ENCODE data around the gene ALDH6A1.

The ALDH6A1 gene

DNA sequence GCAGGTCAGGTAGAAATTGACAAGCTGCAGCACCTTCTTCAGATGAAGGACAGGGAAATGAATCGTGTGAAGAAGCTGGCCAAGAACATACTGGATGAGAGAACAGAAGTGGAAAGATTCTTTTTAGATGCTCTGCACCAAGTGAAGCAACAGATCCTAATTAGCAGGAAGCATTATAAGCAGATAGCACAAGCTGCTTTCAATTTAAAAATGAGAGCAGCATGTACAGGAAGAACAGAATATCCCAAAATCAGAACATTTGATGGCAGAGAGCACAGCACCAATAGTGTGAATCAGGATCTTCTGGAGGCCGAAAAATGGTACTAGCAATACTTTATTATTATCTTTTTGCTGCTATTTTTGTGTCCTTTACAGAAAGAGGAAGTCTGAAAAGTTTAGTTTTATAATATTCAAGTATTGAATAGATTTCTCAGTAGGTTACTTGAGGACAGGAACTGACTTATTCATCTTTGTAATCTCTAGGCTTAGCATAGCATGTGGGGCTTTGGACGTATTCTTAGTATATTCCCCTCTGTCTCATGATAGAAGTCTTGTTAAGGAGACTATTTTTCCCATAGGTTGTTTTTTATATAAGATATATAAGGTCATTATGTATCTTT is 34.3 kb downstream of the ALDH6A1 start:
- no peak for DNase-seq (ENCODE audit: low read depth in 3 of 3, low spot score in 1 of 3)

DNA sequence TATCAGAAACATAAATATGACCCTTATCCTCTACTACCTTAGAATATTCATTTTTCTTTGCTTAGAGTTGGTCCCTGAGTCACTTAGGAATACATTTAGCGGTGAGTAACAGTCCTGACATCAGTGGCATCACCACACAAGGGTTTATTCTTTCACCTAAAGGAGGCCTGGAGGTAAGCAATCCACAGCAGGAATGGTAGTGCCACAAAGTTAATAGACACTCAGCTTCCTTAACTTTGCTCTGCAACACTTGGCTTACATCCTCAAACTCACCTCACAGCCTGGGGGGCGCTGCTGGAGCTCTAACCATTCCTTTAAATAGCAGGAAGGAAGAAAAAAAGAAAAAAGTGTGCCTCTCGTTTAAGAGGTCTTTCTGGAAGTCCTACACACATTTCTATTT is 36.0 kb downstream of the ALDH6A1 start:
- no peak for DNase-seq (ENCODE audit: low read depth in 3 of 3, low spot score in 1 of 3)

DNA sequence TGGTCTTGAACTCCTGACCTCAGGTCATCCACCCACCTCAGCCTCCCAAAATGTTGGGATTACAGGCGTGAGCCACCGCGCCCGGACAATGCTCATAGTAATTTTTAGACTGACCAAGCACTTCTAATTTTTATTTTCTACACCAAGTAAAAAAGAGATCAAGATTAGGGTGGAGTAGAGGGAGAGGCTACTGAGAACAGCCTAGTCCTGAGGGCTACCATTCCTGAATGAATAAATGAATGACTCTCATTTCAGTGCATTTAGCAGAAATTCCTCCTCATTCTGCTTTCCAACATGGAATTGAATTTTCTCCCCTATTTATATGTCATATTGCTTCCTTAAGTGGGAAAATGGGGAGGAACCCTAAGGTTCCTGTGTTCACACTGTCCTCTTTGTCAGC is 38.7 kb downstream of the ALDH6A1 start:
- no peak for DNase-seq (ENCODE audit: low read depth in 3 of 3, low spot score in 1 of 3)

DNA sequence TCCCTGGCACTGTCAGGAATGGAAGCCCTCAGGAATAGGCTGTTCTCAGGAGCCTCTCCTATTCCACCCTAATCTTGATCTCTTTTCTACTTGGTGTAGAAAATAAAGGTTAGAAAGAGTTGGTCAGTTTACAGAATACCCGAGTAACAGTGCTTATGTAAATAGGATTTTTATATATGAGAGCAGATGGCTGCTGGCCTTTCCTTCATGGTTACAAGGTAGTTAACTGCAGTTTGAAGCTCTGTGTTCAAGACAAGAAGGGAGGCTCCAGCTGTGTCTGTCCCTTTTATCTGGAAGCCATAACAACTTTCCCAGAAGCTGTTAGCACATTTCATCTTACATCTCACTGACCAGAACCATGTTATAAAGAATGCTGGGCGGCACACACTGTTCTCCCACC is 42.0 kb downstream of the ALDH6A1 start:
- DNase-seq (ENCODE audit: low read depth in 3 of 3, low spot score in 1 of 3): no peak

DNA sequence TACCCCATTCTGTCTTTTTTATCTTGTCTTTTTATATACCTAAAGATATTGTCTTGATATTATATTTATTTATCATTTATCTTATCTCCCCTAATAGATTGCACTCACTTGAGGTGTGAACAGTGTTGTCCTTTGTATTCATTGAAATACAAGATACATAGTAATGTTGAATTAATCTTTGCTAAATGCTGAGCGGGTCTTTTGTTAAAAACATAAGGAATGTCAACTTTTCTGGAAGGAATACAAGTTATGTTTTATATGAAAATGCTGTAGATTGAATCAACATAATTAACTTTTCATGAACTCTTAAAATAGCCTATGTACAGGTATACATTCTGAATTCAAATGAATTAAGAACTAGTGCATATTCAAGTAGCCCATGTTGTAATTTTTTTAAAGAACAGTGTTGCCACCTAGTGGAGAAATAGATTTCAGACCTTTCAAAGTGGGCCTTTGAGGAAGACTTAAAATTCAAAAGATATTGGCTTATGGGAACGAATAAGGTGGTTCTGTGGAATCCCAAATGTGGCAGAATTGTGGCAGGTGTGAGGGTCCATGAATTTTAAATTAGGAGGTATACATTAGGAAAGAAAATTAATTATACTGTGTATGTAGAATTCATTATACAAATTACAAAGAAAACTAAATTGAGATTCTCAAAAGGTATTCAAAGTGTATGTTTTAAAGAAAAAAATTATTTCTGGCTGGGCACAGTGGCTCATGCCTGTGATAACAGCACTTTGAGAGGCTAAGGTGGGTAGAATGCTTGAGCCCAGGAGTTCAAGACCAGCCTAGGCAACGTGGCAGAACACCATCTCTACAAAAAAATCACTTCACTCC is 46.0 kb downstream of the ALDH6A1 start:
- DNase-seq (ENCODE audit: low read depth in 3 of 3, low spot score in 1 of 3): no peak

DNA sequence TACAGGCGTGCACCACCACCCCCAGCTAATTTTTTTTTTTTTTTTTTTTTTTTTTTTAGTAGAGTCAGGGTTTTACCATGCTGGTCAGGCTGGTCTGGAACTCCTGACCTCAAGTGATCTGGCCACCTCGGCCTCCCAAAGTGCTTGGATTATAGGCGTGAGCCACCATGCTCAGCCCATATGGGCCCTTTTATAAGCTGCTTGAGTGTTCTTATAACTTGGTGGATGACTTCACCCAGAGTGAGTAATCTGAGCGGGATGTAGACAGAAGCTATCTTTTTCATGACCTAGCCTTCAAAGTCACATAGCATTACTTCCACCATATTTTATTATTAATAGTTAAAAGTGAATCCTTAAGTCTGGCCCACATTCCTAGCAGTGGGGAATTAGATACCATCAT is 48.7 kb downstream of the ALDH6A1 start:
- DNase-seq (ENCODE audit: low read depth in 3 of 3, low spot score in 1 of 3): no peak

DNA sequence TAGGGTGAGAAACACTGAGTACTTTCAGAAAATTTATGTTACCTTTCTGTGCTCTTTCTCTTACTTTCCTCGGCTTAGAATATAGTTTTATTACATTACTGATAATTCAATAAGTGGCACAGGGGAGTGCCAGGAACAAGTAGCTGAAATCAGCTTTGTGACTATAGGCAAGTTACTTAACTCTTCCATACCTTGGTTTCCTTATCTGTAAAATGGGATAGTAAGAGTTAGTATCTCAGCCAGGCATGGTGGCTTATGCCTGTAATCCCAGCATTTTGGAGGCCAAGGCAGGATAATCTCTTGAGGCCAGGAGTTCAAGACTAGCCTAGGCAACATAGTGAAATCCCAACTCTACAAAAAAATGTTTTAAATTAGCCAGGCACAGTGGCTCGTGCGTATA is 49.7 kb downstream of the ALDH6A1 start:
- no peak for DNase-seq (ENCODE audit: low read depth in 3 of 3, low spot score in 1 of 3)

DNA sequence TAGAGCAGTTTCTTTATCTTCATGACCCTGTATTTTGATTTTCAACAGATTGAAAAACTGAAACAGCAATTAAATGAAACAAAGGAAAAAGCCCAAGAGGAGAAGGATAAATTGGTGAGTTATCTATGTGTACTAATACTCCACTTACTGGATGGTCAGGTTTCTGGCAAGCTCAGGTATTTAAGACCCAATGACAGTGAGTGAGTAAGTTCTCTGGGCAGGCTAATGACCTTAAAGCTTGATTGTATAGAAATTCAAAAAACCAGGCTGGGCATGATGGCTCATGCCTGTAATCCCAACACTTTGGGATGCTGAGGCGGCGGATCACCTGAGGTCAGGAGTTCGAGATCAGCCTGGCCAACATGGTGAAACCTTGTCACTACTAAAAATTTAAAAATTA is 55.1 kb downstream of the ALDH6A1 start:
- DNase-seq (ENCODE audit: low read depth in 3 of 3, low spot score in 1 of 3): no peak

DNA sequence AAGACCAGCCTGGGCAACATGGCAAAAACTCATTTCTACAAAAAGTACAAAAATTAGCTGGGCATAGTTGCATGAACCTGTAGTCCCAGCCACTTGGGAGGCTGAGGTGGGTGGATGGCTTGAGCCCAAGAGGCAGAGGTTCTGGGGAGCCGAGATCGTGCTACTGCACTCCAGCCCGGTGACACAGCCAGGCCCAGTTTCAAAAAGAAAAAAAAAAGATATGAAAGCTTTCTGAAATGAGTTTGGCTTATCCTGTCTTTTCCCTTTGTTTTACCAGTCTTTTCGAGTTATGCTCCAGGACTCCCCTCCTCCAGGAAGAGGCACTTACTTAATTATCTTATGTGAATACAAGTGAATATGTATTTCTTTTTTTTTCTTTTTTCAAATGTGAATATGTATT is 61.9 kb downstream of the ALDH6A1 start:
- no peak for DNase-seq (ENCODE audit: low read depth in 3 of 3, low spot score in 1 of 3)

DNA sequence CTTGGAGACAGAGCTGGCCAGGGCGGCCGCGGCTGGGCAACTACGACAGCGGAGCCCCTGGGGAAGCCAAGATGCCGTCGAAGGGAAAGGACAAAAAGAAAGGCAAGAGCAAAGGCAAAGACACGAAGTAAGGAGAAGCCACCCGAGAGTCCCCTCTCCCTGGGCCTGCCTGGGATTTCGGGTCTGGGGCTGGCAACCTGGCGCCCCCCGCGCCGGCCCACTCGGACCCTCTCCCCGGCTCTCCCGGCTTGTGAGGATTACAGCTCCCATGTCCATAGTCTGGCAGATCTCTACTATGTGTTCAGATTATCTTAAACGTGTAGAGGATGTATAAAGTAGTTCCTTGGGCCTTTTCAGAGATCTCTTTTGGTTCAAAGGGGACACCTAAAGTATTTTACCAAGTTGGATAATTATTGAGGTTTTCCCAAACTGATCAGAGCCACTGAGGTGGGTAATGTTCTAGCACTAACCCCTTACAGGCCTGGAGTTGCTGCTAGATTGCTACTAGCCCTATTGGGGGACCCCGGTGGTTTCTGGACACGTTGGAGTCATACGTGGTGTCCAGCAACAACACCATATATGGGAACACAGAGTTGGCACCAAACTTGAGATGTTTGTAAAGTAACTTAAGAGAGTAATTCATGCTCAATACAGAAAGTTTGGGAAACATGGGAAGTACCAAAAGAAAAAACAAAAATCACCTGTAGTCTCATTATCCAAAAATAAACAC is 64.7 kb downstream of the ALDH6A1 start:
- DNase-seq (ENCODE audit: low read depth in 3 of 3, low spot score in 1 of 3): no peak

DNA sequence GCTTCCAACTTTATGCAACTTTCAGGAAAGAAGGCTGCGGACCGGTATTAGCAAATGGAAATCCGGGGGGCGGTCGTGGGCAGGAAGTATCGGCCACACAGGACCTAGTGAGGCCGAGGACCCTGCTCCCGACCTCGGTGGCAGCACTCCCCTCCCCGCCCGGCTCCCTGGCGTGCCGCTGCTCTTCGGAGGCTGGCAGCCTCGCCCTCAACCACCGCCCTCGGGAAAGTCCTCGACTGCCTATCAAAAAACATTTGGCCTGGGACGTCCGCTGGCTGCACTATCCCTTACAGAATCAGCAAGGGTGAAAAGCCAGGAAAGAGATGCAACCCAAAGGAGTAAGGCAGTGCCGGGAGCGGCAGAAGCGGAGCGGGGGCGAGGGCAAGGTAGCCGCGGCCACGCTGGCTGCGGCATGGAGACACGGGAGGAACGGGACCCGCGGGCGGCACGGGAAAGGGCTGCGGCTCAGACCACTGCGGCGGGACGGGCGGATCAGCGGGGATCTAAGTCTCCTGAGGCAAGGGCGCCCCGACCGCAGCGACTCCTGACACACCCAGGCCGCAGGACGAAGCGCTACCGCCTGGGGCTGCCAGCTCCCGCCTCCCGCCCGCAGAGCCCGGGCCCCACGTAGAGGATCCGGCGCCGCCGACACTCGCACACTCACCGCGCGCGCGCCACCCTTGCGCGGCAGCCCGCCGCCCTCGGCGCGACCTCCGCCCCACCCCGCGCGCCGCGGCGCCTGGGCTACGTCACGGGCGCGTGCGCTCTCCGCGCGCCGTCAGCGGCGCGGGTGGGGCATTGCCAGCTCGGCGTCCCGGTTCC is 65.5 kb downstream of the ALDH6A1 start, which contains the start of the genes BBOF1 and ENTPD5:
Gene BBOF1, plus strand, starts transcription at position 764 of the 822 bp plus-strand sequence. CDS start 130 bp downstream, outside the sequence.
Gene ENTPD5, minus strand, starts transcription at position 703 of the 822 bp plus-strand sequence. CDS start 31,186 bp downstream, outside the sequence.
- DNase-seq (ENCODE audit: low read depth in 3 of 3, low spot score in 1 of 3): peak; percentile 52 to 70 (median 69)

DNA sequence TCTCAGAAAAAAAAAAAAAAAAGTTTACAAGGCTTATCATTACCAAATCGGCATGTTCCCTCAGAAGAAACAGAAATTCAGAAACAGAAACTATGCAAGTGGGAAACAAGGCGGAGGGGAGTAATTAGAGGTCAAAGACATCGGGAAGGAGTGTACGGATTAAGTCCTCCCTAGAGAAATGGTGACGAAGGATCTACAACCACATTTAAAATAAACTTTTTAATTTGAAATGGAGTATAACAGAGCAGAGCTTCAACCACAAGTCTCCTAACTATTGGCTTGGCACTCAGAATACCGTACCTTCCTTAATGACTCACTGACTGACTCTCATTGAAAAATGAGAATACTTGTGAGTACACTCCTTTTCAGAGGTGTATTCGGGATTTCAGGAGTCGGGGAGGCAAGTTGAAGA is 66.1 kb downstream of the ALDH6A1 start:
- no peak for DNase-seq (ENCODE audit: low read depth in 3 of 3, low spot score in 1 of 3)

DNA sequence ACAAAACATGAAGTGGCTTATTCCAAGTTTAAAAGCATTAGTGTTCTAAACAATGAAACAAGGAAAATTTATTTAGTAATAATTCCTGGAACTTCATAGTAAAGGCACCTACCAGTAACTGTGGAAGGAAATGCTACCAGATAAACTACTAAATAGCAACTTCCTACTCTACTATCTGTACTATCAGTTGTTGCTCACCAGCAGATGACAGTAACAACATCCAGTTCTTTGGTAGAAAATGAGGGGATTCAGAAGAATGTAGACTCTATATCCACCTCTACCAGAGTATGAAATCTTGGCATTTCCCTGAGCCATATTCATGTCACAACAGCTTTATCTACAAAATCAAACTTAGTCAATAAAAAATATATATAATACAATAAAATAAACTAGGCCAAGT is 68.3 kb downstream of the ALDH6A1 start:
- no peak for DNase-seq (ENCODE audit: low read depth in 3 of 3, low spot score in 1 of 3)

DNA sequence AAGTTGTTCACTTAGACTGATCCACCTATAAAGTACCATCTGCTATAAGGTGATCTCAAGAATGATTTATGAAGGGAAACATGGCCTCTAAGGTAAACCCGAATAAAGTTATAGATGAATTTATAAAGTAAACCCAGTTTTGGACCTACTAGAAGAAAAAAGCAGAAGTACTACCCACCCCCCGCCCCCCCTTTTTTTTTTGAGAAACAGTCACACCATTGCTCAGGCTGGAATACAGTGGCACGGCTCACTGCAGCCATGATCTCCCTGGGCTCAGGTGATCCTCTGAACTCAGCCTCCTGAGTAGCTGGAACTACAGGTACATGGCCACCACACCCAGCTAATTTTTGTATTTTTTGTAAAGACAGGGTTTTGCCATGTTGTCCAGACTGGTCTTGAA is 69.1 kb downstream of the ALDH6A1 start:
- no peak for DNase-seq (ENCODE audit: low read depth in 3 of 3, low spot score in 1 of 3)

DNA sequence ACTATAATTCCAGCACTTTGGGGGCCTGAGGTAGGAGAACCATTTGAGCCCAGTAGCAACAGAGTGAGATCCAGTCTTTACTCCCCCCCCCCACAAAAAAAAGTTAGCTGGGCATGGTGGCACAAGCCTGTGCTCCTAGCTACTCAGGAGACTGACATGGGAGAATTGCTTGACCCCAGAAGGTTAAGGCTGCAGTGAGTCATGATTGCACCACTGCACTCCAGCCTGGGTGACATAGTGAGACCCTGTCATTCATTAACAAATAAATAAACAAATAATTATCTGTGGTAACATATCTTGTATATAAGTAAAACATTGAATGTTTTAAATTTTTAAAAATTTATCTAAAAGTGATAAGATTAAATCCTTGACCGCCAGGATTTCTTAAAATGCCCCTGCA is 70.0 kb downstream of the ALDH6A1 start:
- DNase-seq (ENCODE audit: low read depth in 3 of 3, low spot score in 1 of 3): no peak

DNA sequence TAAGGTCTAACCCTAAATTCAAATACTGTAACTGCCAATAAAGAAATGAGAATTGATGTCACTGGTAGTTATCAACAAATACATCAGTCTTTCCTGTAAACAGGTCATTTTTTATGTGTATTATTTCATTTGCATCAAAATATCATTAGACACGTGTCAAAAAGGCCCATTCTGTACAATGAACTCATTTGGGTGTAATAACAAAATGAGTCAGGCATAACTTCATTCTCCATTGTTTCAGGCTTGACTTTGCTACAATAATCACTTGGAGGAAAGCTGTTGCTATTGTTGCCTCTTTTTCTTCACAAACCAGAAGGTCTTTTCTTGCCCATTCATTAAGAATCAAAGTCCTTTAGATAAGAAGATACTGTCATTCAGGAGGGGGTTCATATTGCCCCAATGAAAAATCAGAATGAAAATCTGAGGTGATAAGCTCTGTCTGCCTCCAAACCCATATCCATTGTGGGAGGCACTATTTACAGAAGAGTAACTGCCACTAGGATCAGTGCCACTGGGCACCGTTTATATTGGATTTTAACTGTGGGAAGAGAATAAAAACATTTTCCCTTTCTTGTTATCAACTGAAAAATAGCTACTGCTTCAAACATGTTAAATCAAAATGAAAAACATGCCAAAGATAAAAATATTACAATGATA is 75.3 kb downstream of the ALDH6A1 start:
- DNase-seq (ENCODE audit: low read depth in 3 of 3, low spot score in 1 of 3): no peak
